ENCODE results near the gene PRDM2.

- TF ChIP-seq CTCF (IDR thresholded peaks at IDR 0.05) (no peak), REST (IDR thresholded peaks at IDR 0.05; ENCODE audit: low read depth, low read length) (no peak), EZH2phosphoT487 (IDR thresholded peaks at IDR 0.05; ENCODE audit: borderline replicate concordance, low read depth) (no peak), POLR2AphosphoS5 (IDR thresholded peaks at IDR 0.05; ENCODE audit: low read depth, low read length) (no peak), NRF1 (IDR thresholded peaks at IDR 0.05; ENCODE audit: low read depth, low read length) (no peak), RXRA (IDR thresholded peaks at IDR 0.05; ENCODE audit: borderline replicate concordance, low read depth) (no peak)
Measured at GRCh38 chr1:13661539-13661938, 38.4 kb upstream of the PRDM2 start.
